SK-N-SH (cell line): ENCODE results near the gene TMEM150C. TPM values are rescaled to one million over a fixed set of nuclear protein-coding genes. Genes with fewer than 3 reads are reported as not detected.

Experiments
- CTCF ChIA-PET: fragments of 300-600, 350-600 bp; formaldehyde crosslinking; extraction: SDS; loops from one replicate; lab custom pipeline; 2021; lab: Yijun Ruan, JAX
- POLR2A ChIA-PET: fragments of 350-600 bp; sonication (Branson Sonifier 250); formaldehyde crosslinking; extraction: SDS; loops from one replicate; lab custom pipeline; 2020; ENCODE audit warnings: antibody characterized with exemption, inconsistent platforms; lab: Yijun Ruan, JAX
- DNase-seq: peaks from one replicate; pipeline ENCODE4 v3.0.0; 2012
- H2AFZ ChIP-seq: fragments of 200-600 bp; sonication (generic); 2 replicates; pipeline ENCODE4 v1.8.1; 2016; ENCODE audit warnings: antibody characterized with exemption, mild to moderate bottlenecking, low read depth
- H3F3A ChIP-seq: fragments of 200-600 bp; sonication (generic); replicated peaks from 2 replicates; pipeline ENCODE3; 2016; ENCODE audit warnings: antibody characterized with exemption, mild to moderate bottlenecking; ENCODE audit not compliant: insufficient read depth
- H3K27ac ChIP-seq, 2 experiments: fragments of 200-500 bp in 1 of 2; fragments of 200-600 bp in 1 of 2; sonication (Bioruptor generic) in 1 of 2; sonication (generic), shearing (Covaris generic) in 1 of 2; 2 replicates each; pipeline versions ENCODE4 v1.5.1 to v1.6.1; 2014 to 2016; ENCODE audit warnings: low read depth in 2 of 2, inconsistent platforms in 1 of 2, low read length in 1 of 2, mild to moderate bottlenecking in 1 of 2, mixed read lengths in 1 of 2
- H3K27me3 ChIP-seq: fragments of 200-600 bp; sonication (generic), shearing (Covaris generic); 2 replicates; pipeline ENCODE4 v1.6.1; 2016; ENCODE audit warnings: mixed run types; ENCODE audit not compliant: insufficient read depth
- H3K36me3 ChIP-seq, 2 experiments: fragments of 200-500 bp in 1 of 2; fragments of 200-600 bp in 1 of 2; sonication (Bioruptor generic) in 1 of 2; sonication (generic) in 1 of 2; replicated peaks in 1 of 2; 2 replicates each; pipeline versions ENCODE3 to v1.5.1; 2014 to 2016; ENCODE audit warnings: low read length in 1 of 2, mild to moderate bottlenecking in 1 of 2; ENCODE audit not compliant: insufficient read depth in 2 of 2, control insufficient read depth in 1 of 2
- H3K4me1 ChIP-seq, 2 experiments: fragments of 200-500 bp in 1 of 2; fragments of 200-600 bp in 1 of 2; sonication (Bioruptor generic) in 1 of 2; sonication (generic), shearing (Covaris generic) in 1 of 2; 2 replicates each; pipeline versions ENCODE4 v1.5.1 to v1.6.1; 2014 to 2016; ENCODE audit warnings: low read depth in 1 of 2, low read length in 1 of 2, mixed run types in 1 of 2; ENCODE audit not compliant: insufficient read depth in 2 of 2, control insufficient read depth in 1 of 2
- H3K4me2 ChIP-seq: fragments of 200-600 bp; sonication (generic), shearing (Covaris generic); 2 replicates; pipeline ENCODE4 v1.6.1; 2017; ENCODE audit warnings: mixed run types
- H3K4me3 ChIP-seq, 2 experiments: fragments of 200-500 bp in 1 of 2; fragments of 200-600 bp in 1 of 2; sonication (Bioruptor generic) in 1 of 2; sonication (generic), shearing (Covaris generic) in 1 of 2; 2 replicates each; pipeline versions ENCODE4 v1.5.1 to v1.8.1; 2014 to 2016; ENCODE audit warnings: low read depth in 2 of 2, inconsistent platforms in 1 of 2, low read length in 1 of 2, mild to moderate bottlenecking in 1 of 2, mixed read lengths in 1 of 2, moderate library complexity in 1 of 2
- H3K79me2 ChIP-seq: fragments of 200-600 bp; sonication (generic); 2 replicates; pipeline ENCODE4 v1.8.1; 2017; ENCODE audit warnings: mild to moderate bottlenecking; ENCODE audit not compliant: insufficient read depth
- H3K9ac ChIP-seq: fragments of 200-600 bp; sonication (generic); 2 replicates; pipeline ENCODE4 v1.6.1; 2017; ENCODE audit warnings: mixed run types
- H3K9me2 ChIP-seq: fragments of 200-600 bp; sonication (generic); 2 replicates; pipeline ENCODE4 v1.6.1; 2017; ENCODE audit warnings: mixed run types
- H3K9me3 ChIP-seq: fragments of 200-600 bp; sonication (generic); 2 replicates; pipeline ENCODE4 v1.6.1; 2017; ENCODE audit warnings: mixed run types, mild to moderate bottlenecking, moderate library complexity
- H4K20me1 ChIP-seq: fragments of 200-600 bp; sonication (generic); 2 replicates; pipeline ENCODE4 v1.6.1; 2017; ENCODE audit warnings: mild to moderate bottlenecking, mixed run types; ENCODE audit not compliant: insufficient read depth
- CHD2 ChIP-seq: fragments of 150-350 bp; IDR thresholded peaks from 2 replicates; pipeline ENCODE4 v1.6.1; 2018; ENCODE audit warnings: low read length; ENCODE audit not compliant: partially characterized antibody
- ELF1 ChIP-seq: IDR thresholded peaks from 2 replicates; pipeline ENCODE4 v1.4.0; 2012
- EZH2phosphoT487 ChIP-seq: fragments of 200-600 bp; sonication (generic); IDR thresholded peaks from 2 replicates; pipeline ENCODE4 v1.6.1; 2017; ENCODE audit warnings: low read depth, mixed run types, mild to moderate bottlenecking, antibody characterized with exemption, moderate library complexity, borderline replicate concordance
- GATA2 ChIP-seq: sonication (generic); formaldehyde crosslinking; IDR thresholded peaks from 2 replicates; pipeline ENCODE4 v1.5.0; 2020; ENCODE audit warnings: mild to moderate bottlenecking, missing genetic modification reagents
- JUND ChIP-seq: IDR thresholded peaks from 2 replicates; pipeline ENCODE4 v1.4.0; 2012
- MEF2A ChIP-seq: IDR thresholded peaks from 2 replicates; pipeline ENCODE4 v1.4.0; 2012; ENCODE audit warnings: low read depth, borderline replicate concordance
- NRF1 ChIP-seq: IDR thresholded peaks from 2 replicates; pipeline ENCODE4 v1.6.1; 2012; ENCODE audit warnings: low read depth, mild to moderate bottlenecking, low read length
- RAD21 ChIP-seq: IDR thresholded peaks from 2 replicates; pipeline ENCODE4 v1.6.1; 2012; ENCODE audit warnings: mild to moderate bottlenecking, low read length
- RCOR1 ChIP-seq: fragments of 150-350 bp; IDR thresholded peaks from 2 replicates; pipeline ENCODE4 v1.6.1; 2017; ENCODE audit warnings: antibody characterized with exemption, low read length
- RXRA ChIP-seq: IDR thresholded peaks from 2 replicates; pipeline ENCODE4 v1.4.0; 2012; ENCODE audit warnings: low read depth, mild to moderate bottlenecking, borderline replicate concordance
- SIN3A ChIP-seq: IDR thresholded peaks from 2 replicates; pipeline ENCODE4 v1.6.1; 2012; ENCODE audit warnings: low read depth, mild to moderate bottlenecking, low read length, moderate library complexity, borderline replicate concordance
- TCF12 ChIP-seq: IDR thresholded peaks from 2 replicates; pipeline ENCODE4 v1.4.0; 2012
- YY1 ChIP-seq: IDR thresholded peaks from 2 replicates; pipeline ENCODE4 v1.4.0; 2012; ENCODE audit warnings: low read depth, mild to moderate bottlenecking
- WGBS: methylation state at CpG from one replicate; pipeline ENCODE4 v1.1.6; 2017; ENCODE audit warnings: low lambda C conversion rate; 5-methylcytosine and 5-hydroxymethylcytosine counted together
- polyA plus RNA-seq, 3 experiments: library from polyadenylated mRNA; depleted of rRNA; stranded (reverse); fragments of >200 nt; gene quantifications; 2 replicates each; pipeline ENCODE4 v1.2.3, GENCODE V29; 2012
- TF ChIP-seq, protein P1 (sequence below): fragments of 150-350 bp; IDR thresholded peaks from 2 replicates; pipeline ENCODE4 v1.6.1; 2017; ENCODE audit warnings: antibody characterized with exemption, low read length, low read depth, borderline replicate concordance
- TF ChIP-seq, protein P2 (sequence below): IDR thresholded peaks from 2 replicates; pipeline ENCODE4; 2012

TMEM150C gene
- polyA plus RNA-seq, 1 of the 3 experiments (the other 2 are of a cell fraction), result 1.0 TPM

DNA sequence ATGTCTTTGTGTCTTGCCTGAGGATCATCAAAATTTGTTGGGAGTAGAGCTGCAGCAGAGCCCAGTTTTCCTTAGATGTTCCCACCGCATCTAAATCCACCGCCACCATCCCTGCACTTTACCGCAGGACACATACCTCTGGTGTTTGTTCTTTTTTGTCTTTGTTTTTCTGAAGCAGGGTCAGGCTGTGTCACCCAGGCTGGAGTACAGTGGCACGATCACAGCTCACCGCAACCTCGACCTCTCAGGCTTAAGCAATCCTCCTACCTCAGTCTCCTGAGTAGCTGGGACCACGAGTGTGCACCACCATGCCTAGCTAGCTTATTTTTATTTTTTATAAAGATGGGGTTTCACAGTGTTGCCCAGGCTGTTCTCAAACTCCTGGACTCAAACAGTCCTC, 126.8 kb downstream of the TMEM150C start:
- Histone ChIP-seq H4K20me1 (peaks cover 48% of the 10 kb centered on the region), H3K9me3 (no peaks in the 10 kb centered on the region), H3K36me3 (peaks cover 0 to 16% of the 10 kb centered on the region in 2 experiments), H3K27me3 (no peaks in the 10 kb centered on the region), H2AFZ (no peak overlapping the region), H3K9me2 (no peaks in the 10 kb centered on the region), H3K4me2 (no peak overlapping the region), H3K79me2 (peaks cover 95% of the 10 kb centered on the region), H3F3A (no peaks in the 10 kb centered on the region), H3K27ac (no peak overlapping the region), H3K9ac (no peak overlapping the region), H3K4me1 (peaks cover 2 to 11% of the 10 kb centered on the region in 2 experiments; a peak in 3 of 4 replicates), H3K4me3 (no peak overlapping the region)
- CTCF ChIA-PET, result interaction anchor here (0.8 to 1.1 kb wide), 2 partner anchors 17 to 80 kb away, joined by 3 read pairs; no protein-coding TSS in a partner anchor
- POLR2A ChIA-PET, result no interaction called here
- WGBS, result 96% methylated on average over 7 of the region's 7 CpGs
- no peak for TF ChIP-seq NRF1
- TF ChIP-seq JUND, result no peak
- no peak for TF ChIP-seq YY1
- no peak for TF ChIP-seq GATA2 (CRISPR knock-in tag)
- no peak for TF ChIP-seq RCOR1
- TF ChIP-seq SIN3A, result no peak
- TF ChIP-seq RAD21, result no peak
- TF ChIP-seq ELF1, result no peak
- TF ChIP-seq EZH2phosphoT487, result no peak
- DNase-seq, result no peak

DNA sequence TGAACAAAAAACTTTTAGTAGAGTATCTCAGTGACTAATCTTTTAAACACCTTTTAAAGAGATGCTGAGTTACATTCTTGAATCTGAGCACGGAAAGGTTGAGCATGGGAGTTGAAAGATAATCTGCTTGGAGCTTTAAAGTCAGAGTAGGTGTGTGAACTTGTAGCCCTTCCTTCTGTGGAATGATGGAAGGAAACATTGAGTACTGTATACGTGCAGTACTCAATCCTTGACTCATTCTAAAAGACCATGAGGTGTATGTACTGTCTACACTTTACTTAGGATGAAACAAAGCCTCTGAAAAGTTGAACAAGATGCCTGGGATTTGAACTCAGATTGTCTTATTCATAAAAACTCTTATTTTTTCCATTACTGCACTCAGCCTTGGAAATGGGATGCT, 128.0 kb downstream of the TMEM150C start:
- CTCF ChIA-PET, result no interaction called here
- Histone ChIP-seq H3K36me3 (peaks cover 0 to 16% of the 10 kb centered on the region in 2 experiments), H3K27me3 (no peaks in the 10 kb centered on the region), H3K27ac (no peak overlapping the region), H3K4me1 (peaks cover 2 to 11% of the 10 kb centered on the region in 2 experiments; a peak in 3 of 4 replicates), H3F3A (no peaks in the 10 kb centered on the region), H3K9me3 (no peaks in the 10 kb centered on the region), H3K79me2 (peaks cover 91% of the 10 kb centered on the region), H3K9me2 (no peaks in the 10 kb centered on the region), H4K20me1 (peaks cover 47% of the 10 kb centered on the region), H3K4me2 (no peak overlapping the region; the same call in 1 of the 2 replicates), H3K4me3 (no peak overlapping the region), H3K9ac (no peak overlapping the region), H2AFZ (no peak overlapping the region)
- WGBS, result 87% methylated on average over 2 of the region's 2 CpGs
- TF ChIP-seq YY1 (no peak), MEF2A (no peak), RXRA (no peak), TCF12 (no peak), JUND (no peak), SIN3A (no peak), CHD2 (no peak)
- TF ChIP-seq, protein P1, sequence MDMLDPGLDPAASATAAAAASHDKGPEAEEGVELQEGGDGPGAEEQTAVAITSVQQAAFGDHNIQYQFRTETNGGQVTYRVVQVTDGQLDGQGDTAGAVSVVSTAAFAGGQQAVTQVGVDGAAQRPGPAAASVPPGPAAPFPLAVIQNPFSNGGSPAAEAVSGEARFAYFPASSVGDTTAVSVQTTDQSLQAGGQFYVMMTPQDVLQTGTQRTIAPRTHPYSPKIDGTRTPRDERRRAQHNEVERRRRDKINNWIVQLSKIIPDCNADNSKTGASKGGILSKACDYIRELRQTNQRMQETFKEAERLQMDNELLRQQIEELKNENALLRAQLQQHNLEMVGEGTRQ, result no peak
- TF ChIP-seq, protein P2, sequence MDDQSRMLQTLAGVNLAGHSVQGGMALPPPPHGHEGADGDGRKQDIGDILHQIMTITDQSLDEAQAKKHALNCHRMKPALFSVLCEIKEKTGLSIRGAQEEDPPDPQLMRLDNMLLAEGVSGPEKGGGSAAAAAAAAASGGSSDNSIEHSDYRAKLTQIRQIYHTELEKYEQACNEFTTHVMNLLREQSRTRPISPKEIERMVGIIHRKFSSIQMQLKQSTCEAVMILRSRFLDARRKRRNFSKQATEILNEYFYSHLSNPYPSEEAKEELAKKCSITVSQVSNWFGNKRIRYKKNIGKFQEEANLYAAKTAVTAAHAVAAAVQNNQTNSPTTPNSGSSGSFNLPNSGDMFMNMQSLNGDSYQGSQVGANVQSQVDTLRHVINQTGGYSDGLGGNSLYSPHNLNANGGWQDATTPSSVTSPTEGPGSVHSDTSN, result no peak
- no peak for DNase-seq
- POLR2A ChIA-PET, result no interaction called here

Other genes with a start within 250 kb of the TMEM150C start
- 128 and 286 TPM in 2 replicates for gene HNRNPD, start 188.0 kb downstream of the TMEM150C start, polyA plus RNA-seq (2012; rRNA removed)
- gene HNRNPDL, start 131.5 kb downstream of the TMEM150C start, polyA plus RNA-seq (2012; rRNA removed), result 200 and 210 TPM in 2 replicates
- 14.9 and 19.0 TPM in 2 replicates for gene ENOPH1, start 131.4 kb downstream of the TMEM150C start, polyA plus RNA-seq (2012; rRNA removed)
- gene SCD5, start 236.8 kb upstream of the TMEM150C start, polyA plus RNA-seq (2012; rRNA removed), result 23.7 and 28.0 TPM in 2 replicates